Nephron progenitor cell (in vitro differentiated cells): ENCODE results near the gene AMPD3.

Source experiments
- DNase-seq: peaks from one replicate; pipeline ENCODE4 v3.0.0; 2021
- H3K27ac Mint-ChIP-seq: 2 replicates; pipeline ENCODE4 v1.8.0; 2021; ENCODE audit warnings: mild to moderate bottlenecking, moderate library complexity, mixed read lengths
- H3K27me3 Mint-ChIP-seq: 2 replicates; pipeline ENCODE4 v1.8.0; 2021; ENCODE audit warnings: mild to moderate bottlenecking, low read depth, mixed read lengths; ENCODE audit not compliant: poor library complexity
- H3K36me3 Mint-ChIP-seq: 2 replicates; pipeline ENCODE4 v1.8.0; 2021; ENCODE audit warnings: low read depth, mixed read lengths
- H3K4me1 Mint-ChIP-seq: 2 replicates; pipeline ENCODE4 v1.8.0; 2021; ENCODE audit warnings: mixed read lengths
- H3K4me3 Mint-ChIP-seq: 2 replicates; pipeline ENCODE4 v1.8.0; 2021; ENCODE audit warnings: mild to moderate bottlenecking, moderate library complexity, mixed read lengths
- H3K9me3 Mint-ChIP-seq: 2 replicates; pipeline ENCODE4 v1.8.0; 2021; ENCODE audit warnings: mild to moderate bottlenecking, moderate library complexity, mixed read lengths
- TF ChIP-seq, protein P1 (sequence below): fragments of 200-600 bp; sonication (generic); IDR thresholded peaks from 2 replicates; pipeline ENCODE4 v1.5.0; 2021; ENCODE audit warnings: antibody characterized with exemption

The AMPD3 gene

DNA sequence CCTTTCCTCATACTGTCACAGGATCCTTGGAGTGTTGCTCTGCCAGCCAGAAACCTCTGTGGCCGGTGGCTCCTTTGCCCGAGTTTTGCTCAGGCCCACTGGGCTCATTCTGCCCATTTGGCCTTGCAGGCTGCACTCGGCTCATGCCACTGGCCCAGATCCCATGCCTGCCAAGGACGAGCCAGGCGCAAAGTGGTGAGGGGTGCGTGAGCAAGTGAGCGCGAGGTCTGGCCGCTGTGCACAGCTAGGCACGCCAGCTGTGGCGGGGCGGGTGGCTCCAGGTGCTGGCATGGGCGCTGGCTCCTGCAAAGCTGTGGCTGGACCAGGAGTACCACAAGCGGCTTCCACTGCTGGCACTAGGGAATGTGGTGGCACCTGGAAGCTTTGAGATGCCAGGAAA is 88.7 kb downstream of the AMPD3 start:
- Mint-ChIP-seq H3K4me1 (peaks cover 23% of the 10 kb centered on the region), H3K36me3 (no peaks in the 10 kb centered on the region), H3K4me3 (no peak overlapping the region), H3K27ac (no peak overlapping the region), H3K9me3 (peaks cover 8% of the 10 kb centered on the region), H3K27me3 (peaks cover 25% of the 10 kb centered on the region)
- TF ChIP-seq, protein P1, sequence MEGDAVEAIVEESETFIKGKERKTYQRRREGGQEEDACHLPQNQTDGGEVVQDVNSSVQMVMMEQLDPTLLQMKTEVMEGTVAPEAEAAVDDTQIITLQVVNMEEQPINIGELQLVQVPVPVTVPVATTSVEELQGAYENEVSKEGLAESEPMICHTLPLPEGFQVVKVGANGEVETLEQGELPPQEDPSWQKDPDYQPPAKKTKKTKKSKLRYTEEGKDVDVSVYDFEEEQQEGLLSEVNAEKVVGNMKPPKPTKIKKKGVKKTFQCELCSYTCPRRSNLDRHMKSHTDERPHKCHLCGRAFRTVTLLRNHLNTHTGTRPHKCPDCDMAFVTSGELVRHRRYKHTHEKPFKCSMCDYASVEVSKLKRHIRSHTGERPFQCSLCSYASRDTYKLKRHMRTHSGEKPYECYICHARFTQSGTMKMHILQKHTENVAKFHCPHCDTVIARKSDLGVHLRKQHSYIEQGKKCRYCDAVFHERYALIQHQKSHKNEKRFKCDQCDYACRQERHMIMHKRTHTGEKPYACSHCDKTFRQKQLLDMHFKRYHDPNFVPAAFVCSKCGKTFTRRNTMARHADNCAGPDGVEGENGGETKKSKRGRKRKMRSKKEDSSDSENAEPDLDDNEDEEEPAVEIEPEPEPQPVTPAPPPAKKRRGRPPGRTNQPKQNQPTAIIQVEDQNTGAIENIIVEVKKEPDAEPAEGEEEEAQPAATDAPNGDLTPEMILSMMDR: no peak
- DNase-seq: no peak

DNA sequence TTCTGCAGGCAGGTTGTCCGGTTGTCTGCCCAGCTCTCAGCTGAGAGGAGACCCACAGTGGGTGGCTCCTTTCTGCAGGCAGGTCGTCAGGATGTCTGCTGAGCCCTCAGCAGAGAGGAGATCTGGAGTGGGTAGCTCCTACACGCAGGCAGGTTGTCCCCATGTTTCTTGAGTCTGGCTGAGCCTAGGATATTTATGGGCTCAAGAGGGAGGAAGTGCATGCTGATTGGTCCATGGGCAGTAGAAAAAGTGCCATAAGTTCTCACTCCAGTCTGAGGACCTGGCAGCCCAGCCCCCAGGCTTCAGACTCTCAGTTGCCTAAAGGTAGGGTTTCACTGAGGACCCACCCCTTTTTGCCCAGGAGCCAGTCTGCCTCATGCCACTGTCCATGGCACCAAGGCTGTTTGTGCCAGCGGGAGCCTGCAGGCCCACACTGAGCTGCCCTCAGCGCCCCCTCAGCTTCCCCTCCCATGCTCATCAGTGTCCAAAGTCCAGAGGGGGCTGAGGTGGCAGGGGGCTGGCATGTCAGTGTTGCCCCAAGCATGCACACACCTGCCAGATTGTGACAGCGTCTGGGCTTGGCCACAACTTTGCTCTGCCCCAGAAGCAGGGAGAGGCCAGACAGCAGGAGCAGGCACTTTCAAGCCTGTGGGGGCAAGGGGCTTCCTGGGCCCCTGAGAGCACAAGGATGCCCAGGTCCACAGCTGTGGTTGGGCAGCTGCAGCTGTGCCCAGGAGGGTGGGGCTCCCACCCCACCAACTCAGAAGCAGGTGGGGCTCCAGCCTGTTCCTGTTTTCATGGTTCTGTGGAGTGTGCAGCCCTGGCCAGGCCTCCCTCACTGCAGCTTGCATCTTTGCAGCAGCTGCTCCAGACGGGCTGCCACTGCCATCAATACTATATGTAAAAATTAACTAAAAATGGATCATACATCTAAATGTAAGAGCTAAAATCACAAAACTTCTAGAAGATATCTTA is 89.7 kb downstream of the AMPD3 start:
- H3K36me3 Mint-ChIP-seq: no peaks in the 10 kb centered on the region
- peaks cover 8% of the 10 kb centered on the region for H3K9me3 Mint-ChIP-seq
- H3K27ac Mint-ChIP-seq: no peak overlapping the region
- no peak overlapping the region for H3K4me3 Mint-ChIP-seq
- TF ChIP-seq, protein P1: no peak
- peaks cover 21% of the 10 kb centered on the region for H3K27me3 Mint-ChIP-seq
- DNase-seq: no peak
- H3K4me1 Mint-ChIP-seq: peaks cover 19% of the 10 kb centered on the region

DNA sequence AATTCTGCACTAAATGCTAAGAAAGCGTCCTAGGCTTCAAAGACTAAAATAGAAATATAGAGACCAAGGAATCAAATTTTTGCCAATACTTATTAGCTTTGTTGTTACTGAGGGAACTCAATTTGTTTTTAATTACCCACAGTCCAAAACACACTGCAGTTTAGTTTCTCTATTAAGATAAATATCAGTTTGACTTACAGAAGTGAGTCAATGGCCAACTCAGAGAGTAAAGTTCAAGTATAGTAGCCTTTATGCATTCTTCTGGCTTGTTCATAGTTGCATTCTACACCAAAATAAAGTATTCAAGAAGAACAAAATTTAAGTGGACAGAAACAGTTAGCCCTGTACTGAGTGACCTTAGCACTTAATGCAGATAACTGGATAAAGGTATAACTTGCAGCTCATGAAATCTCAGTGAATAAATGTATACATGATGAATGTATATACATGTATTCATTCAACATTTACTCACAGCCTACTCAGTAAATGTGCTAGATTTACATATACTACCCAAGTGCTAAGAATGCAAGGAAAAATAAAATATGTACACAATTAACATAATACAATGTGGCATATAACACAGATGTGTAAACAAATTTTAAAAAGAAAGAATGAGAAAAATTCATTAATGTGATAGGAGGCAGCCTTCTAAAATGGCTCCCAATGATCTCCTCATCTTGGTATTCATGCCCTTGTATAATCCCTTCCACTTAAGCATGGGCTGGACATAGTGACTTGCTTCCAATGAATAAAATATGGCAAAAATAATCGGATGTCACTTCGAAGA is 95.6 kb downstream of the AMPD3 start:
- H3K4me1 Mint-ChIP-seq: no peaks in the 10 kb centered on the region
- peaks cover 10% of the 10 kb centered on the region for H3K27me3 Mint-ChIP-seq
- H3K27ac Mint-ChIP-seq: no peak overlapping the region
- no peak for DNase-seq
- no peak overlapping the region for H3K4me3 Mint-ChIP-seq
- H3K36me3 Mint-ChIP-seq: no peaks in the 10 kb centered on the region
- peaks cover 15% of the 10 kb centered on the region for H3K9me3 Mint-ChIP-seq
- TF ChIP-seq, protein P1: no peak

DNA sequence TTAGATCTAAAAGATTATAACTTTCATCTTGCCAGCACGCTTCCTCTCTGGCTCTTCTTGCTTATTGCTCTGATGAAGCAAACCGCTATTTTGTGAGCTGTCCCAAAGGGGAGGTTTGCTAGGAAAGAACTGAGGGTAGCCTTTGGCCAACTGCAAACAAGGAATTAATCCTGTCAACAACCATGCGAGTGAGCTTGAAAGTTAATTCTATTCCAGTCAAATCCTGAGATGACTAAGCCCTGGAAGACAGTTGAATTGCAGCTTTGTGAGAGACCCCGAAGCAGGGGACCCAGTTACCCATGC is 96.2 kb downstream of the AMPD3 start:
- TF ChIP-seq, protein P1: no peak
- Mint-ChIP-seq H3K27ac (no peak overlapping the region), H3K36me3 (no peaks in the 10 kb centered on the region), H3K4me3 (no peak overlapping the region), H3K27me3 (peaks cover 14% of the 10 kb centered on the region), H3K4me1 (no peaks in the 10 kb centered on the region), H3K9me3 (peaks cover 15% of the 10 kb centered on the region)
- no peak for DNase-seq

DNA sequence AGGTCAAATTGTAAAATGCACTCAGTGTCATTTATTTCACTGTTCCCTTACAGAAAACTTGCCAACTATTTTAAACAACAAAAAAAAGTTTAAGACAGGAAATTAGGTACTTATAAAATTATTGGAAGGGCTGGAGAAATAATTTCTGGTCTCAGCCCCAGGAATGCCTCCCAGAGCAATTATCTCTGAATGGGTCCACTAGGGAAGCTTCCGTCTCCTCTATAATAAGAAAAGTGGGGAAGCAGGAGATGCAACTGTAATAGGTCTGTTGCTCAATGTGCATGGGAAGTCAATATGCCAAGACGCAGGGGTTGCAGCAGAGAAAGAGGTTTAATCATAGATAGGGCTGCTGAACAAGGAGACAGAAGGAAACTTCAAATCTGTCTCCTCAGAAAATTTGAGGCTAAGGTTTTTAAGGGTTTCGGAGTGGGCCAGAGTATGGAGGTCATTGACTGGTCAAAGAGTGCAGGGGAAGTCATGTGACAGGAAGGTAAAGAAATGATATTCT is 96.8 kb downstream of the AMPD3 start:
- H3K9me3 Mint-ChIP-seq: peaks cover 15% of the 10 kb centered on the region
- peaks cover 21% of the 10 kb centered on the region for H3K27me3 Mint-ChIP-seq
- H3K4me3 Mint-ChIP-seq: no peak overlapping the region
- DNase-seq: no peak
- H3K27ac Mint-ChIP-seq: no peak overlapping the region
- H3K4me1 Mint-ChIP-seq: no peaks in the 10 kb centered on the region
- TF ChIP-seq, protein P1: no peak
- no peaks in the 10 kb centered on the region for H3K36me3 Mint-ChIP-seq
